SK-N-SH (cell line): ENCODE results near the gene EXOSC3. TPM values are rescaled to one million over a fixed set of nuclear protein-coding genes. Genes with fewer than 3 reads are reported as not detected.

Experiments
- CTCF ChIA-PET: fragments of 300-600, 350-600 bp; formaldehyde crosslinking; extraction: SDS; loops from one replicate; lab custom pipeline; 2021; lab: Yijun Ruan, JAX
- POLR2A ChIA-PET: fragments of 350-600 bp; sonication (Branson Sonifier 250); formaldehyde crosslinking; extraction: SDS; loops from one replicate; lab custom pipeline; 2020; ENCODE audit warnings: antibody characterized with exemption, inconsistent platforms; lab: Yijun Ruan, JAX
- DNase-seq: peaks from one replicate; pipeline ENCODE4 v3.0.0; 2012
- H2AFZ ChIP-seq: fragments of 200-600 bp; sonication (generic); 2 replicates; pipeline ENCODE4 v1.8.1; 2016; ENCODE audit warnings: antibody characterized with exemption, mild to moderate bottlenecking, low read depth
- H3F3A ChIP-seq: fragments of 200-600 bp; sonication (generic); replicated peaks from 2 replicates; pipeline ENCODE3; 2016; ENCODE audit warnings: antibody characterized with exemption, mild to moderate bottlenecking; ENCODE audit not compliant: insufficient read depth
- H3K27ac ChIP-seq, 2 experiments: fragments of 200-500 bp in 1 of 2; fragments of 200-600 bp in 1 of 2; sonication (Bioruptor generic) in 1 of 2; sonication (generic), shearing (Covaris generic) in 1 of 2; 2 replicates each; pipeline versions ENCODE4 v1.5.1 to v1.6.1; 2014 to 2016; ENCODE audit warnings: low read depth in 2 of 2, inconsistent platforms in 1 of 2, low read length in 1 of 2, mild to moderate bottlenecking in 1 of 2, mixed read lengths in 1 of 2
- H3K27me3 ChIP-seq: fragments of 200-600 bp; sonication (generic), shearing (Covaris generic); 2 replicates; pipeline ENCODE4 v1.6.1; 2016; ENCODE audit warnings: mixed run types; ENCODE audit not compliant: insufficient read depth
- H3K36me3 ChIP-seq, 2 experiments: fragments of 200-500 bp in 1 of 2; fragments of 200-600 bp in 1 of 2; sonication (Bioruptor generic) in 1 of 2; sonication (generic) in 1 of 2; replicated peaks in 1 of 2; 2 replicates each; pipeline versions ENCODE3 to v1.5.1; 2014 to 2016; ENCODE audit warnings: low read length in 1 of 2, mild to moderate bottlenecking in 1 of 2; ENCODE audit not compliant: insufficient read depth in 2 of 2, control insufficient read depth in 1 of 2
- H3K4me1 ChIP-seq, 2 experiments: fragments of 200-500 bp in 1 of 2; fragments of 200-600 bp in 1 of 2; sonication (Bioruptor generic) in 1 of 2; sonication (generic), shearing (Covaris generic) in 1 of 2; 2 replicates each; pipeline versions ENCODE4 v1.5.1 to v1.6.1; 2014 to 2016; ENCODE audit warnings: low read depth in 1 of 2, low read length in 1 of 2, mixed run types in 1 of 2; ENCODE audit not compliant: insufficient read depth in 2 of 2, control insufficient read depth in 1 of 2
- H3K4me2 ChIP-seq: fragments of 200-600 bp; sonication (generic), shearing (Covaris generic); 2 replicates; pipeline ENCODE4 v1.6.1; 2017; ENCODE audit warnings: mixed run types
- H3K4me3 ChIP-seq, 2 experiments: fragments of 200-500 bp in 1 of 2; fragments of 200-600 bp in 1 of 2; sonication (Bioruptor generic) in 1 of 2; sonication (generic), shearing (Covaris generic) in 1 of 2; 2 replicates each; pipeline versions ENCODE4 v1.5.1 to v1.8.1; 2014 to 2016; ENCODE audit warnings: low read depth in 2 of 2, inconsistent platforms in 1 of 2, low read length in 1 of 2, mild to moderate bottlenecking in 1 of 2, mixed read lengths in 1 of 2, moderate library complexity in 1 of 2
- H3K79me2 ChIP-seq: fragments of 200-600 bp; sonication (generic); 2 replicates; pipeline ENCODE4 v1.8.1; 2017; ENCODE audit warnings: mild to moderate bottlenecking; ENCODE audit not compliant: insufficient read depth
- H3K9ac ChIP-seq: fragments of 200-600 bp; sonication (generic); 2 replicates; pipeline ENCODE4 v1.6.1; 2017; ENCODE audit warnings: mixed run types
- H3K9me2 ChIP-seq: fragments of 200-600 bp; sonication (generic); 2 replicates; pipeline ENCODE4 v1.6.1; 2017; ENCODE audit warnings: mixed run types
- H3K9me3 ChIP-seq: fragments of 200-600 bp; sonication (generic); 2 replicates; pipeline ENCODE4 v1.6.1; 2017; ENCODE audit warnings: mixed run types, mild to moderate bottlenecking, moderate library complexity
- H4K20me1 ChIP-seq: fragments of 200-600 bp; sonication (generic); 2 replicates; pipeline ENCODE4 v1.6.1; 2017; ENCODE audit warnings: mild to moderate bottlenecking, mixed run types; ENCODE audit not compliant: insufficient read depth
- EZH2phosphoT487 ChIP-seq: fragments of 200-600 bp; sonication (generic); IDR thresholded peaks from 2 replicates; pipeline ENCODE4 v1.6.1; 2017; ENCODE audit warnings: low read depth, mixed run types, mild to moderate bottlenecking, antibody characterized with exemption, moderate library complexity, borderline replicate concordance
- FOXJ3 ChIP-seq: sonication (generic); formaldehyde crosslinking; IDR thresholded peaks from 2 replicates; pipeline ENCODE4 v1.5.1; 2020; ENCODE audit warnings: mild to moderate bottlenecking, missing genetic modification reagents
- GABPA ChIP-seq: IDR thresholded peaks from 2 replicates; pipeline ENCODE4 v1.4.0; 2012; ENCODE audit warnings: low read depth, mild to moderate bottlenecking
- GATA2 ChIP-seq: sonication (generic); formaldehyde crosslinking; IDR thresholded peaks from 2 replicates; pipeline ENCODE4 v1.5.0; 2020; ENCODE audit warnings: mild to moderate bottlenecking, missing genetic modification reagents
- NRF1 ChIP-seq: IDR thresholded peaks from 2 replicates; pipeline ENCODE4 v1.6.1; 2012; ENCODE audit warnings: low read depth, mild to moderate bottlenecking, low read length
- POLR2AphosphoS5 ChIP-seq: IDR thresholded peaks from 2 replicates; pipeline ENCODE4 v1.6.1; 2012; ENCODE audit warnings: low read depth, low read length
- RXRA ChIP-seq: IDR thresholded peaks from 2 replicates; pipeline ENCODE4 v1.4.0; 2012; ENCODE audit warnings: low read depth, mild to moderate bottlenecking, borderline replicate concordance
- TEAD4 ChIP-seq: IDR thresholded peaks from 2 replicates; pipeline ENCODE4 v1.4.0; 2012; ENCODE audit warnings: mild to moderate bottlenecking, borderline replicate concordance; ENCODE audit not compliant: insufficient read depth
- WGBS: methylation state at CpG from one replicate; pipeline ENCODE4 v1.1.6; 2017; ENCODE audit warnings: low lambda C conversion rate; 5-methylcytosine and 5-hydroxymethylcytosine counted together
- polyA plus RNA-seq, 3 experiments: library from polyadenylated mRNA; depleted of rRNA; stranded (reverse); fragments of >200 nt; gene quantifications; 2 replicates each; pipeline ENCODE4 v1.2.3, GENCODE V29; 2012
- TF ChIP-seq, protein P1 (sequence below): IDR thresholded peaks from 2 replicates; pipeline ENCODE4 v1.6.1; 2012; ENCODE audit warnings: mild to moderate bottlenecking, low read depth, low read length, moderate library complexity

EXOSC3 gene
- polyA plus RNA-seq, 1 of the 3 experiments (the other 2 are of a cell fraction): 53.6 TPM

DNA sequence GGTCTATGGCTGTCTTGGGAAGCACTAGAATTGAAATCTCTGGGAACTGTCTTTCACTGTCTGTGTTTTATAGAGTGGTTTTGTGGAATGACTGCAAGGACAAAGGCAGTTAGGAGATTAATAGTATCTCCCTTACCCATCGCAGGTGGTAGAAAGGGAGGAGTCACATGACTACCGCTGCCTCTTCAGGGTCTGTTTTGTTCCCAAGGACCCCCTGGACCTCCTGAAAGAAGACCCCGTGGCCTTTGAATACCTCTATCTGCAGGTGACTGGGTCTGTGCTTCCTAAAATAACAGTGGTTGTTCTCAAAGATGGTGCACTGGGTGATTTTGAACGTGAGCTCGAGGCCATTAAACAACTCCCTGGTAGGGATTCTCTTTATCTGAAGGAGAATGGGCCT lies 54.0 kb downstream of the EXOSC3 start:
- no peak for TF ChIP-seq GABPA
- no peak for TF ChIP-seq POLR2AphosphoS5
- no peak for TF ChIP-seq RXRA
- no peaks in the 10 kb centered on the region for H3F3A ChIP-seq
- no peak overlapping the region for H3K4me3 ChIP-seq
- no peaks in the 10 kb centered on the region for H3K79me2 ChIP-seq
- CTCF ChIA-PET: no interaction called here
- H3K27me3 ChIP-seq: peaks cover 49% of the 10 kb centered on the region
- no peak overlapping the region for H3K4me2 ChIP-seq
- no peak overlapping the region for H3K9ac ChIP-seq
- no peak overlapping the region for H3K27ac ChIP-seq
- 62% methylated on average over 5 of the region's 5 CpGs for WGBS
- no peak for DNase-seq
- no peak overlapping the region for H2AFZ ChIP-seq
- peaks cover 0 to 21% of the 10 kb centered on the region in 2 experiments; a peak in 1 of 4 replicates for H3K4me1 ChIP-seq
- no peaks in the 10 kb centered on the region for H3K36me3 ChIP-seq
- no peaks in the 10 kb centered on the region for H4K20me1 ChIP-seq
- no peaks in the 10 kb centered on the region for H3K9me2 ChIP-seq
- POLR2A ChIA-PET: no interaction called here
- H3K9me3 ChIP-seq: no peaks in the 10 kb centered on the region

DNA sequence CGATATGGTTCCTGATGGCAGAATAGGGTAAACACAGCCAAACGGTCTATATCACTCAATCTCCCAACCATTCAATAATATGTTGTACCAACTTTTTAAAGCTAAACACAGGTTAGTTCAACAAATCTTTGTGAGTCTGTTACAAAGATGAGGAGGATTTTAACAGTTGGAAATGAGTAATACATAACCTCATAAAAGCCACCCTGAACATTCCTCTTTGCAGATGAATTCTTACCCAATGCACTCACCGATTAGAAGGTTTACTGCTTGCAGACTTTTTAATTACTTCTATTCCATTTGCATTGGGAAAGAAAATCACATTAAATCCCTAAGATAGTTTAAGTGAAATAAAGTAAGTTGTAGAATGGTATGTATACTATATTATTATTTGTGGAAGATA lies 54.6 kb downstream of the EXOSC3 start:
- H3K9me2 ChIP-seq: no peaks in the 10 kb centered on the region
- H3K27ac ChIP-seq: no peak overlapping the region
- no peak overlapping the region for H3K4me3 ChIP-seq
- CTCF ChIA-PET: interaction anchor here (1.1 kb wide), 1 partner anchor 14 kb away, joined by 4 read pairs; no protein-coding TSS in a partner anchor
- H3K79me2 ChIP-seq: no peaks in the 10 kb centered on the region
- peaks cover 53% of the 10 kb centered on the region for H3K27me3 ChIP-seq
- H3K36me3 ChIP-seq: no peaks in the 10 kb centered on the region
- POLR2A ChIA-PET: no interaction called here
- DNase-seq: no peak
- H2AFZ ChIP-seq: no peak overlapping the region
- no peak overlapping the region for H3K9ac ChIP-seq
- TF ChIP-seq FOXJ3 (no peak), NRF1 (no peak), EZH2phosphoT487 (no peak), GATA2 (no peak), TEAD4 (no peak)
- TF ChIP-seq, protein P1, sequence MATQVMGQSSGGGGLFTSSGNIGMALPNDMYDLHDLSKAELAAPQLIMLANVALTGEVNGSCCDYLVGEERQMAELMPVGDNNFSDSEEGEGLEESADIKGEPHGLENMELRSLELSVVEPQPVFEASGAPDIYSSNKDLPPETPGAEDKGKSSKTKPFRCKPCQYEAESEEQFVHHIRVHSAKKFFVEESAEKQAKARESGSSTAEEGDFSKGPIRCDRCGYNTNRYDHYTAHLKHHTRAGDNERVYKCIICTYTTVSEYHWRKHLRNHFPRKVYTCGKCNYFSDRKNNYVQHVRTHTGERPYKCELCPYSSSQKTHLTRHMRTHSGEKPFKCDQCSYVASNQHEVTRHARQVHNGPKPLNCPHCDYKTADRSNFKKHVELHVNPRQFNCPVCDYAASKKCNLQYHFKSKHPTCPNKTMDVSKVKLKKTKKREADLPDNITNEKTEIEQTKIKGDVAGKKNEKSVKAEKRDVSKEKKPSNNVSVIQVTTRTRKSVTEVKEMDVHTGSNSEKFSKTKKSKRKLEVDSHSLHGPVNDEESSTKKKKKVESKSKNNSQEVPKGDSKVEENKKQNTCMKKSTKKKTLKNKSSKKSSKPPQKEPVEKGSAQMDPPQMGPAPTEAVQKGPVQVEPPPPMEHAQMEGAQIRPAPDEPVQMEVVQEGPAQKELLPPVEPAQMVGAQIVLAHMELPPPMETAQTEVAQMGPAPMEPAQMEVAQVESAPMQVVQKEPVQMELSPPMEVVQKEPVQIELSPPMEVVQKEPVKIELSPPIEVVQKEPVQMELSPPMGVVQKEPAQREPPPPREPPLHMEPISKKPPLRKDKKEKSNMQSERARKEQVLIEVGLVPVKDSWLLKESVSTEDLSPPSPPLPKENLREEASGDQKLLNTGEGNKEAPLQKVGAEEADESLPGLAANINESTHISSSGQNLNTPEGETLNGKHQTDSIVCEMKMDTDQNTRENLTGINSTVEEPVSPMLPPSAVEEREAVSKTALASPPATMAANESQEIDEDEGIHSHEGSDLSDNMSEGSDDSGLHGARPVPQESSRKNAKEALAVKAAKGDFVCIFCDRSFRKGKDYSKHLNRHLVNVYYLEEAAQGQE: no peak
- H4K20me1 ChIP-seq: no peaks in the 10 kb centered on the region
- H3K4me1 ChIP-seq: peaks cover 0 to 21% of the 10 kb centered on the region in 2 experiments; a peak in 1 of 4 replicates
- no peaks in the 10 kb centered on the region for H3F3A ChIP-seq
- 61% methylated on average over 3 of the region's 3 CpGs for WGBS
- no peaks in the 10 kb centered on the region for H3K9me3 ChIP-seq
- H3K4me2 ChIP-seq: no peak overlapping the region

Other genes starting within 250 kb of the EXOSC3 start
- gene FBXO10, start 208.7 kb downstream of the EXOSC3 start, polyA plus RNA-seq (2012; rRNA removed): 10.1 and 12.8 TPM in 2 replicates
- gene TOMM5, start 192.5 kb downstream of the EXOSC3 start, polyA plus RNA-seq (2012; rRNA removed): 215 and 255 TPM in 2 replicates
- not detected in 2 replicates for gene FRMPD1, start 134.1 kb downstream of the EXOSC3 start, polyA plus RNA-seq (2012; rRNA removed)
- gene TRMT10B, start 31.3 kb downstream of the EXOSC3 start, polyA plus RNA-seq (2012; rRNA removed): 7.3 and 8.4 TPM in 2 replicates
- 11.8 and 19.2 TPM in 2 replicates for gene DCAF10, start 15.7 kb upstream of the EXOSC3 start, polyA plus RNA-seq (2012; rRNA removed)
- gene SLC25A51, start 119.1 kb upstream of the EXOSC3 start, polyA plus RNA-seq (2012; rRNA removed): 13.3 and 14.9 TPM in 2 replicates